A204.1 (cell line): ENCODE measurements around the gene HACD4.

Experiments used
- FAIRE-seq: peaks from 2 replicates; lab custom pipeline; 2012; peaks lifted over from hg19 to GRCh38; lab: Jason Lieb, UNC

The HACD4 gene

GRCh38 chr9:20962536-20963225 lies 68.8 kb downstream of the HACD4 start:
- FAIRE-seq = no peak

DNA sequence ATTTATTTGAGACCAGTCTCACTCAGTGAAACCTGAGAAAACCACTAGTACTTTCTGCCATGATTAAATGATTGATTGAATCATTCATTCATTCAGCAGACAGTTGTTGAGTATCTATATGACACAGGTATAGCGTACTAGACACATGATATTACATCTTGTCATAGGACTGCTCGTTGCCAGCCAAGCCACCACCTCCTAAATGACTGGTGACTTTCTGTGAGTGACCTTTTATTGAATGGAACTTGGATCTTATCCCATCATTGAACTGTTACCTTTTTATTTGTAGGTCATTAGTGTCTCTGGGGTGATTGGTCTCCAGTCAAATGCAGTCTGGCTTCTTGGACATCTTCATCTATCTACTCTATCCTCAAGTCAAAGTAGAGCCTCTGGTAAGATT lies 80.7 kb downstream of the HACD4 start:
- no peak for FAIRE-seq
